Measurements from ENCODE around the gene TSPAN14.

The TSPAN14 gene

GRCh38 chr10:80569131-80569895 lies 115.2 kb downstream of the TSPAN14 start:
- DNase-seq: no peak
- Mint-ChIP-seq H3K27ac (no peak overlapping the region), H3K4me3 (no peak overlapping the region), H3K4me1 (peaks cover 25% of the 10 kb centered on the region), H3K36me3 (ENCODE audit: low read depth) (no peaks in the 10 kb centered on the region), H3K27me3 (ENCODE audit: low read depth, poor library complexity) (peaks cover 7% of the 10 kb centered on the region), H3K9me3 (peaks cover 6% of the 10 kb centered on the region)
- TF ChIP-seq CTCF (IDR thresholded peaks at IDR 0.05): no peak

GRCh38 chr10:80571352-80571751 lies 117.2 kb downstream of the TSPAN14 start:
- no peak for TF ChIP-seq CTCF (IDR thresholded peaks at IDR 0.05)
- Mint-ChIP-seq H3K27me3 (ENCODE audit: low read depth, poor library complexity) (peaks cover 3% of the 10 kb centered on the region), H3K4me1 (peaks cover 25% of the 10 kb centered on the region), H3K27ac (no peak overlapping the region), H3K36me3 (ENCODE audit: low read depth) (no peaks in the 10 kb centered on the region), H3K4me3 (no peak overlapping the region), H3K9me3 (peaks cover 6% of the 10 kb centered on the region)
- no peak for DNase-seq

GRCh38 chr10:80579181-80579763 lies 125.2 kb downstream of the TSPAN14 start:
- Mint-ChIP-seq H3K27ac (peak overlapping the region; percentile 38), H3K9me3 (peaks cover 6% of the 10 kb centered on the region), H3K4me1 (peaks cover 33% of the 10 kb centered on the region), H3K27me3 (ENCODE audit: low read depth, poor library complexity) (peaks cover 2% of the 10 kb centered on the region), H3K36me3 (ENCODE audit: low read depth) (no peaks in the 10 kb centered on the region), H3K4me3 (peak overlapping the region; percentile 0)
- no peak for TF ChIP-seq CTCF (IDR thresholded peaks at IDR 0.05)
- DNase-seq: no peak

- no peak overlapping the region for H3K4me3 Mint-ChIP-seq
- DNase-seq: no peak
- peaks cover 2% of the 10 kb centered on the region for H3K27me3 Mint-ChIP-seq (ENCODE audit: low read depth, poor library complexity)
- TF ChIP-seq CTCF (IDR thresholded peaks at IDR 0.05): no peak
- no peaks in the 10 kb centered on the region for H3K36me3 Mint-ChIP-seq (ENCODE audit: low read depth)
- H3K9me3 Mint-ChIP-seq: peaks cover 6% of the 10 kb centered on the region
- peak overlapping the region; percentile 38 for H3K27ac Mint-ChIP-seq
- H3K4me1 Mint-ChIP-seq: peaks cover 33% of the 10 kb centered on the region
These were observed 125.9 kb downstream of the TSPAN14 start for GRCh38 chr10:80579849-80580637.

- H3K27me3 Mint-ChIP-seq (ENCODE audit: low read depth, poor library complexity): peaks cover 2% of the 10 kb centered on the region
- peaks cover 33% of the 10 kb centered on the region for H3K4me1 Mint-ChIP-seq
- no peak overlapping the region for H3K4me3 Mint-ChIP-seq
- no peaks in the 10 kb centered on the region for H3K36me3 Mint-ChIP-seq (ENCODE audit: low read depth)
- DNase-seq: no peak
- no peak for TF ChIP-seq CTCF (IDR thresholded peaks at IDR 0.05)
- H3K27ac Mint-ChIP-seq: no peak overlapping the region
- peaks cover 6% of the 10 kb centered on the region for H3K9me3 Mint-ChIP-seq
These were observed 126.7 kb downstream of the TSPAN14 start for GRCh38 chr10:80580638-80581468.

Data from nephron progenitor cell (in vitro differentiated cells).